ENCODE data around the gene OLFML2A. TPM values are rescaled to one million over a fixed set of nuclear protein-coding genes. Genes with fewer than 3 reads are reported as not detected.

The OLFML2A gene
- total RNA-seq, 1 experiment from 2014 or later: 5.8 TPM

DNA sequence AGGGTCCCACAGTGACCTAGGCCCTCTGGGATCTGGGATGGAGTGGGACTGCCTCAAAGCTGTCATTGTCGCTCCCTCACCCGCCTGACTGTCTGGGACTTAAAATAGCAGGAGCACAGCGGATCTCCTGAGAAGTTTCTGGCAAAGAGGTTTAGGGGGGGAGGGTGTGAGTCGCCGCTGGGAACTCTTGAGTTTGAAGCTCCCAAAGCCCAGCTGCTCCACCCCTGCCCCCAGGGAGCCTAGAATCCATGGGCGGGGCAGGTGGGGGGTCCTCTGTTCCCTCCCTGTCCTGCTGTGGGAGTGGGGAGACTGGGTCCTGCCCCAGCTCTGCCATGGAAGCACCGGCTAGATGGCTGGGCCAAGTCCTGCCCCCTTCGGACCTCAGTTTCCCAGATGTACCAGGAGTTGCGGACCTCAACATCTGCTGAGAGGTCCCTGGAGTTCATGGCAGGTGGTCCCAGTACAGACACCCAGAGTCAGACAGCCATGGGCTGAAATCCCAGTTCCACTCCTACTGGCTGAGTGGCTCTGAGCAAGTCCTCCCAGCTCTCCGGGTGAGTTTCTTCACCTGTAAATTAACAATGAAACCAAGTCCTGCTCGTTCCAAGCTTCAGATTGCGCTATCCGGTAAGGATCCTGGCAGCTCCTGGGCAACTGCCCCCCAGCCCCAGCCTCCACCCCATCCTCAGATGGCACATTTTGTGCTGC lies 75.3 kb downstream of the OLFML2A start:
- Mint-ChIP-seq H3K27me3 (ENCODE audit: low read depth) (no peaks in the 10 kb centered on the region; the same call in 1 of the 2 replicates), H3K4me3 (peak overlapping the region; percentile 67 to 81; a peak in 4 of 5 replicates), H3K36me3 (ENCODE audit: insufficient read depth in 1 of 3, low read depth in 3 of 3) (peaks cover 2 to 7% (median 5%) of the 10 kb centered on the region in 3 experiments; a peak in 6 of 7 replicates), H3K4me1 (peaks cover 4 to 15% of the 10 kb centered on the region in 2 experiments), H3K9me3 (no peaks in the 10 kb centered on the region), H3K27ac (no peak overlapping the region)
- Histone ChIP-seq H3K23ac (ENCODE audit: insufficient read length, low read depth, low read length) (no peak overlapping the region), H3K4me1 (ENCODE audit: insufficient read depth, low read length) (peaks cover 3% of the 10 kb centered on the region; the same call in 1 of the 2 replicates), H4K91ac (ENCODE audit: insufficient read length, low read depth, low read length) (no peak overlapping the region), H3T11ph (ENCODE audit: low read length) (no peak overlapping the region), H4K20me1 (ENCODE audit: control insufficient read depth, insufficient read depth, insufficient read length) (no peaks in the 10 kb centered on the region), H2BK12ac (ENCODE audit: insufficient read length, low read depth, low read length) (no peak overlapping the region), H3K18ac (ENCODE audit: insufficient read length, low read depth, low read length) (no peak overlapping the region), H2BK120ac (ENCODE audit: low read depth, low read length, poor library complexity, severe bottlenecking) (no peak overlapping the region), H3K79me2 (ENCODE audit: insufficient read depth, low read length) (no peaks in the 10 kb centered on the region), H3K23me2 (ENCODE audit: insufficient read length, low read depth, low read length, poor library complexity, severe bottlenecking) (peaks cover 3% of the 10 kb centered on the region), H3K27ac (ENCODE audit: insufficient read length, low read depth, low read length) (no peak overlapping the region), H3K4me2 (ENCODE audit: insufficient read depth, insufficient read length, low read length) (peak overlapping the region; percentile 54), H3K56ac (ENCODE audit: insufficient read length, low read depth, low read length) (no peak overlapping the region), H3K79me1 (ENCODE audit: insufficient read depth, low read depth, low read length, poor library complexity, severe bottlenecking) (no peaks in the 10 kb centered on the region), H2BK20ac (ENCODE audit: low read depth, low read length, poor library complexity, severe bottlenecking) (no peak overlapping the region), H3K14ac (ENCODE audit: insufficient read depth, low read length) (no peak overlapping the region), H3K4ac (ENCODE audit: low read depth, low read length) (no peak overlapping the region), H4K8ac (replicated peaks; ENCODE audit: insufficient read length, low read depth, low read length) (no peak overlapping the region), H2BK5ac (ENCODE audit: insufficient read length, low read length) (no peak overlapping the region), H3K9me3 (ENCODE audit: control insufficient read depth, low read depth, low read length) (no peaks in the 10 kb centered on the region), H3K27me3 (ENCODE audit: insufficient read depth, low read length) (no peaks in the 10 kb centered on the region), H2AFZ (ENCODE audit: low read length) (no peak overlapping the region), H4K5ac (ENCODE audit: insufficient read length, low read depth, low read length) (no peak overlapping the region), H2AK5ac (ENCODE audit: insufficient read length, low read length) (no peak overlapping the region), H3K9ac (ENCODE audit: extremely low read depth, insufficient read length, low read length) (no peak overlapping the region), H2BK15ac (ENCODE audit: low read depth, low read length) (no peak overlapping the region)
- DNase-seq: no peak
- WGBS (ENCODE audit: extremely low coverage, insufficient read length, low lambda C conversion rate): no CpG with 5 or more reads among the region's 13 CpGs
- TF ChIP-seq, protein P1, sequence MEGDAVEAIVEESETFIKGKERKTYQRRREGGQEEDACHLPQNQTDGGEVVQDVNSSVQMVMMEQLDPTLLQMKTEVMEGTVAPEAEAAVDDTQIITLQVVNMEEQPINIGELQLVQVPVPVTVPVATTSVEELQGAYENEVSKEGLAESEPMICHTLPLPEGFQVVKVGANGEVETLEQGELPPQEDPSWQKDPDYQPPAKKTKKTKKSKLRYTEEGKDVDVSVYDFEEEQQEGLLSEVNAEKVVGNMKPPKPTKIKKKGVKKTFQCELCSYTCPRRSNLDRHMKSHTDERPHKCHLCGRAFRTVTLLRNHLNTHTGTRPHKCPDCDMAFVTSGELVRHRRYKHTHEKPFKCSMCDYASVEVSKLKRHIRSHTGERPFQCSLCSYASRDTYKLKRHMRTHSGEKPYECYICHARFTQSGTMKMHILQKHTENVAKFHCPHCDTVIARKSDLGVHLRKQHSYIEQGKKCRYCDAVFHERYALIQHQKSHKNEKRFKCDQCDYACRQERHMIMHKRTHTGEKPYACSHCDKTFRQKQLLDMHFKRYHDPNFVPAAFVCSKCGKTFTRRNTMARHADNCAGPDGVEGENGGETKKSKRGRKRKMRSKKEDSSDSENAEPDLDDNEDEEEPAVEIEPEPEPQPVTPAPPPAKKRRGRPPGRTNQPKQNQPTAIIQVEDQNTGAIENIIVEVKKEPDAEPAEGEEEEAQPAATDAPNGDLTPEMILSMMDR (conservative IDR thresholded peaks at IDR 0.05): no peak
